GM20431 (cell line): Measurements from ENCODE around the gene RITA1.

ENCODE experiments used
- in situ Hi-C: fragments of 300-500 bp; cut with MseI, MboI; formaldehyde crosslinking; loops from one replicate; pipeline ENCODE4 v1.15.0; 2020; ENCODE audit warnings: low sequenced_read_pairs; ENCODE audit not compliant: unreplicated experiment

The RITA1 gene

GRCh38 chr12:113172185-113172584 is 13.3 kb upstream of the RITA1 start:
- in situ Hi-C loops = no loop called here

- in situ Hi-C loops = no loop called here
Measured at GRCh38 chr12:113173081-113173698, 12.3 kb upstream of the RITA1 start.

- in situ Hi-C loops = no loop called here
Measured at GRCh38 chr12:113174461-113175384, 10.8 kb upstream of the RITA1 start.

GRCh38 chr12:113179023-113179422 is 6.5 kb upstream of the RITA1 start:
- in situ Hi-C loops = no loop called here

- in situ Hi-C loops = no loop called here
Measured at GRCh38 chr12:113180333-113180732, 5.2 kb upstream of the RITA1 start.

- in situ Hi-C loops = no loop called here
Measured at GRCh38 chr12:113181975-113182374, 3.5 kb upstream of the RITA1 start.

- in situ Hi-C loops = no loop called here
Measured at GRCh38 chr12:113183030-113183589, 2.4 kb upstream of the RITA1 start.

GRCh38 chr12:113184098-113184899 is 1.2 kb upstream of the RITA1 start:
- in situ Hi-C loops = no loop called here

- in situ Hi-C loops = no loop called here
Measured at GRCh38 chr12:113184900-113185179, 681 bp upstream of the RITA1 start.

GRCh38 chr12:113186033-113186365 is 478 bp downstream of the RITA1 start:
- in situ Hi-C loops = no loop called here

GRCh38 chr12:113186666-113187325 is 1.3 kb downstream of the RITA1 start:
- in situ Hi-C loops = no loop called here

- in situ Hi-C loops = no loop called here
Measured at GRCh38 chr12:113189361-113189760, 3.8 kb downstream of the RITA1 start.

- in situ Hi-C loops = no loop called here
Measured at GRCh38 chr12:113190761-113191160, 5.2 kb downstream of the RITA1 start.

- in situ Hi-C loops = no loop called here
Measured at GRCh38 chr12:113191227-113191626, 5.7 kb downstream of the RITA1 start.

- in situ Hi-C loops = no loop called here
Measured at GRCh38 chr12:113194971-113195391, 9.5 kb downstream of the RITA1 start.

- in situ Hi-C loops = no loop called here
Measured at GRCh38 chr12:113195598-113195997, 10.1 kb downstream of the RITA1 start.

- in situ Hi-C loops = no loop called here
Measured at GRCh38 chr12:113196582-113196981, 11.1 kb downstream of the RITA1 start.

GRCh38 chr12:113196990-113197389 is 11.5 kb downstream of the RITA1 start:
- in situ Hi-C loops = no loop called here

GRCh38 chr12:113197518-113198077 is 12.1 kb downstream of the RITA1 start:
- in situ Hi-C loops = no loop called here

GRCh38 chr12:113198296-113198695 is 12.8 kb downstream of the RITA1 start:
- in situ Hi-C loops = no loop called here
